ENCODE results near the gene OVCH1.

Gene OVCH1

GRCh38 chr12:29429999-29430715, 67.3 kb downstream of the OVCH1 start:
- TF ChIP-seq SIN3A (IDR thresholded peaks at IDR 0.05; ENCODE audit: borderline replicate concordance, insufficient read depth, low read length) (no peak), FOXP2 (optimal IDR thresholded peaks at IDR 0.05; ENCODE audit: borderline replicate concordance, extremely low read depth, extremely low read length, insufficient read depth) (no peak), POLR2AphosphoS5 (IDR thresholded peaks at IDR 0.05; ENCODE audit: low read depth, low read length) (no peak), REST (IDR thresholded peaks at IDR 0.05; ENCODE audit: insufficient read depth in 1 of 2, low read depth in 2 of 2, low read length in 2 of 2) (no peak), TAF1 (IDR thresholded peaks at IDR 0.05; ENCODE audit: borderline replicate concordance, insufficient read depth, low read length) (no peak)

GRCh38 chr12:29428633-29429032, 68.9 kb downstream of the OVCH1 start:
- TF ChIP-seq SIN3A (IDR thresholded peaks at IDR 0.05; ENCODE audit: borderline replicate concordance, insufficient read depth, low read length) (no peak), POLR2AphosphoS5 (IDR thresholded peaks at IDR 0.05; ENCODE audit: low read depth, low read length) (no peak)

- no peak for TF ChIP-seq SIN3A (IDR thresholded peaks at IDR 0.05; ENCODE audit: borderline replicate concordance, insufficient read depth, low read length)
- TF ChIP-seq REST (IDR thresholded peaks at IDR 0.05; ENCODE audit: insufficient read depth in 1 of 2, low read depth in 2 of 2, low read length in 2 of 2) = no peak
- no peak for TF ChIP-seq POLR2AphosphoS5 (IDR thresholded peaks at IDR 0.05; ENCODE audit: low read depth, low read length)
- no peak for TF ChIP-seq FOXP2 (optimal IDR thresholded peaks at IDR 0.05; ENCODE audit: borderline replicate concordance, extremely low read depth, extremely low read length, insufficient read depth)
- no peak for TF ChIP-seq TAF1 (IDR thresholded peaks at IDR 0.05; ENCODE audit: borderline replicate concordance, insufficient read depth, low read length)
These were observed 69.5 kb downstream of the OVCH1 start for GRCh38 chr12:29427964-29428363.

GRCh38 chr12:29426498-29426897, 71.0 kb downstream of the OVCH1 start:
- TF ChIP-seq SIN3A (IDR thresholded peaks at IDR 0.05; ENCODE audit: borderline replicate concordance, insufficient read depth, low read length) = no peak
- no peak for TF ChIP-seq FOXP2 (optimal IDR thresholded peaks at IDR 0.05; ENCODE audit: borderline replicate concordance, extremely low read depth, extremely low read length, insufficient read depth)
- TF ChIP-seq POLR2AphosphoS5 (IDR thresholded peaks at IDR 0.05; ENCODE audit: low read depth, low read length) = no peak
- no peak for TF ChIP-seq REST (IDR thresholded peaks at IDR 0.05; ENCODE audit: insufficient read depth in 1 of 2, low read depth in 2 of 2, low read length in 2 of 2)
- TF ChIP-seq TAF1 (IDR thresholded peaks at IDR 0.05; ENCODE audit: borderline replicate concordance, insufficient read depth, low read length) = no peak

GRCh38 chr12:29425722-29426121, 71.8 kb downstream of the OVCH1 start:
- no peak for TF ChIP-seq FOXP2 (optimal IDR thresholded peaks at IDR 0.05; ENCODE audit: borderline replicate concordance, extremely low read depth, extremely low read length, insufficient read depth)
- no peak for TF ChIP-seq POLR2AphosphoS5 (IDR thresholded peaks at IDR 0.05; ENCODE audit: low read depth, low read length)

- TF ChIP-seq TAF1 (IDR thresholded peaks at IDR 0.05; ENCODE audit: borderline replicate concordance, insufficient read depth, low read length) (no peak), SIN3A (IDR thresholded peaks at IDR 0.05; ENCODE audit: borderline replicate concordance, insufficient read depth, low read length) (no peak), FOXP2 (optimal IDR thresholded peaks at IDR 0.05; ENCODE audit: borderline replicate concordance, extremely low read depth, extremely low read length, insufficient read depth) (no peak), REST (IDR thresholded peaks at IDR 0.05; ENCODE audit: insufficient read depth in 1 of 2, low read depth in 2 of 2, low read length in 2 of 2) (no peak), POLR2AphosphoS5 (IDR thresholded peaks at IDR 0.05; ENCODE audit: low read depth, low read length) (no peak)
These were observed 80.7 kb downstream of the OVCH1 start for GRCh38 chr12:29416748-29417147.
